CD1c-positive myeloid dendritic cell (primary cell): ENCODE measurements around the gene HHAT.
A peak's percentile ranks its signal among the peaks of the same experiment; 100 is the strongest.
"Not testable (repeated sequence)": the region's sequence is repeated elsewhere in the genome, so short reads cannot be mapped to it uniquely, and the experiment has no call there.

Experiments
- DNase-seq: peaks from one replicate; pipeline ENCODE4 v3.0.0-alpha.2; 2016; ENCODE audit errors: extremely low spot score

Gene HHAT

DNA sequence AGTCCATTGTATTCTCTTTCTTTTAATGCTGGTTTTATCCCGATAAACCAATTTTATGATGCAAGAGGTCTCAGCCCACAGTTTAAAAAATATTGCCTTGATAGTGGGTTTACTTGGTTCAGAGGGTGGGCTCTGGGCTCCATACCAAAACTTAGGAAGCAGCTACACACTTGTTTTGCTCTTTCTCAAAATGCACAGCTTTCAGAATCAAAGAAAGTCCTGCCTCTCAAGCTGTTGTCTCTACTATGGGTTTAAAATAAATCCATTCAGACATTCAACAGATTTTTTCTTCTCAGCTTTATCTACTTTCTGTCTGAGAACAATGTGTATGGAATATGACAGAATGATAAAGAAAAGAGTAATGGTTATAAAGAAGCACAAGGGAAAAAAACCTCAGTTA lies 14.8 kb upstream of the HHAT start:
- no peak for DNase-seq

DNA sequence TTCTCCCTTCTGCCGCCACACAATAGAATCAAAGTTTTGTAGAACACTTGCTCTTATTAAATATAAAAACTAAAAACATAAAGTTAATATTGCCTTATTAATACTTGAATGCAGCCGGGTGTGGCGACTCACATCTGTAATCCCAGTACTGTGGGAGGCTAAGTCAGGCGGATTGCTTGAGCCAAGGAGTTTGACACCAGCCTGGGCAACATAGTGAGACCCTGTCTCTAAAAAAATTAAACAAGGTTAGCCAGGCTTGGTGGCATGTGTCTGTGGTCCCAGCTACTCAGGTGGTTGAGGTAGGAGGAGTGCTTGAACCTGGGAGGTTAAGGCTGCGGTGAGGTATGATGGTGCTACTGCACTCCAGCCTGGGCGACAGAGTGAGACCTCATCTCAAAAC lies 13.2 kb upstream of the HHAT start:
- no peak for DNase-seq

DNA sequence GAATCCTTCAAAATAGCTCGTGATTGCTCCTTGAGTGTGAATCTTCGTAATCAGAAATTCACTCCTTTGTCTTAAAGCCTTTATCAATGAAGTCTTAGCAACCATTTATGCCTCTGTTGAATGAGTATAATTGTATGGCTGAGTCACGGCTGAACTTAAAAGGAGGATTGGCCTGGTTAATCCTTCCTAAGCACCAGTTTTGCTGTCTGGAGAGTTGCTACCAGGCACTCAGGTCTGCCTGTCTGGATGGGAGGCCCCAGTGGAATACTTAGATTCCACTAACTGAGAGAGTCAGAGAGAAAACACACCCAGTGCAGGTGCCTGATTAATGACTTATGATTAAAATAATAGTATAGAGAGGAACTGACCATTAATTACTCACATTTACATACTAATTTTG lies 7.6 kb upstream of the HHAT start:
- no peak for DNase-seq

DNA sequence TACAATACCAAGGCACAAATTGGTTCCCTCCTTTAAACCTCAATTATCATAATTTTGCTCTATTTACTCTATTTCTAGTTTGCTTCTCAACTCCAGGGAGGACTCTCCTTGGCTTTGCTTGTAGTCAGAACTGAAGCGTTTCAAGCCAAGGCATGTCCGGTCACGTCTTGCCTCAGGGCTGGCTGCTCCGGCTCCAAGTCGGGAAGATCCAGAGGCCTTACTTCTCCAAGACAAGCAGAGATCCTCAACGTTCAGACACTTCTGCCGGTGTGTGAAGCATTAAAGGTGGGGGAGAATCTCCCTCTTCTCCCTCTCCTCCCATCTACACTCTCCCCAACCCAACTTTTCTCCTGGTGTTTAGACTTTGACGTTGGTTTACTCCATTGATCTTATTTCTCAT lies 7.2 kb upstream of the HHAT start:
- no peak for DNase-seq

DNA sequence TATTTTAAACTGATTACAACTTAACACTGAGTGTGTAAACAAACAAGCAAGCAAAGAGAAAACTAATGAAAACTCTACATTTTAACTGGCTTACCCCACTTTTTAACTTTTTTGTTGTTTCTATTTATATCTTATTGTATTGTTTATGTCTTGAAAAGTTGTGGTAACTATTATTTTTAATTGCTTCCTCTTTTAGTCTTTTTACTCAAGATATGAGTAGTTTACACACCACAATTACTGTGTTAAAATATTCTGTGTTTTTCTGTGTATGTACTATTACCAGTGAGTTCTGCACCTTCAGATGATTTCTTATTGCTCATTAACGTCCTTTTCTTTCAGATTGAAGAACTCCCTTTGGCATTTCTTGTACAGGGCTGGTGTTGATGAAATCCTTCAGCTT lies 4.7 kb upstream of the HHAT start:
- no peak for DNase-seq

DNA sequence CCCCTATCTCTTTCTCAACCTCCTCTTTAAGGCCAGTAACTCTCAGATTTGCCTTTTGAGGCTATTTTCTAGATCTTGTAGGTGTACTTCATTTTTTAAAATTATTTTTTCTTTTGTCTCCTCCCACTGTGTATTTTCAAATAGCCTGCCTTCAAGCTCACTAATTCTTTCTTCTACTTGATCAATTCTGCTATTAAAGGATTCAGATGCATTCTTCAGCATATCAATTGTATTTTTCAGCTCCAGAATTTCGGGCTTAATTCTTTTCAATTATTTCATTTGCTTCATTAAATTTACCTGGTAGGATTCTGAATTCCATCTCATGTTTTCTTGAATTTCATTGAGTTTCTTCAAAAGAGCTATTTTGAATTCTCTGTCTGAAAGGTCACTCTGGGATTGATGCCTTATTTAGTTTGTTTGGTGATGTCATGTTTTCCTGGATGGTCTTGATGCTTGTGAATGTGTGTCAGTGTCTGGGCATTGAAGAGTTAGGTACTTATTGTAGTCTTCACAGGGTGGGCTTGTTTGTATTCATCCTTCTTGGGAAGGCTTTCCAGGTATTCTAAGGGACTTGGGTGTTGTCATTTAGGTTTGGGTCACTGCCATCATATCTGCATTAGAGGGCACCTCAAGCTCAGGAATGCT lies 3.6 kb upstream of the HHAT start:
- no peak for DNase-seq

DNA sequence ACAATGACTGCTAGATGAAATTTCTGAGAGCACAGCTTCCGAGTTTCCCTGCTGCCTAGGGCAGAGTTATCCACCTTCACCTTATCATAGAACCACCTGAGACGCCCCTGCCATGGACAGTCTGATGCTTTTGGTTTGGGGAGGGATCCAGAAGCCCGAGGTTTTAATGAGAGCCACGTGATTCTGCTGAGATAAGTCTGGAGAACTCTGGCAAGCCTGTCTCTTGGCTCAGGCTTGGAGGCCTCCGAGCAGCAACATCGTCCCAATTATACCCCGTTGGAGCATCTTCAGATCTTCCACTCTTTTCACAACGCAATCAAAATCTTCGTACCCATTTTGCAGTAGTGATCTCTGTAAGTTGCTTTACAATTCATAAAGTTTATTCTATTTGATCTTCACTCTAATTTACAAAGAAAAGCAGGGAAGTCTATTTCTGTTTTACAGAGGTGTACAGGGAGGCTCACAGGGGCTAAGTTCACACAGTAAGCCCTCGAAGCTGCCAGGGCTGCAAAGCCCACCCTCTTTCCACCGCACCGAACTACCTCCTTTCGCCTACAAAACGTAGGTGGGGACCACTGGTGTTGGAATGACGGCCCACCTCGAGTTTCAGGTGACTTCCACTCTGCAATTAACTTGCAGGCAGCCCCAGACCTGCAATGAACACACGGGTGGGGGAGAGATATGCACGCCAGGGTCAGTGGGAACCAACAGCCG lies 513 bp upstream of the HHAT start:
- no peak for DNase-seq

DNA sequence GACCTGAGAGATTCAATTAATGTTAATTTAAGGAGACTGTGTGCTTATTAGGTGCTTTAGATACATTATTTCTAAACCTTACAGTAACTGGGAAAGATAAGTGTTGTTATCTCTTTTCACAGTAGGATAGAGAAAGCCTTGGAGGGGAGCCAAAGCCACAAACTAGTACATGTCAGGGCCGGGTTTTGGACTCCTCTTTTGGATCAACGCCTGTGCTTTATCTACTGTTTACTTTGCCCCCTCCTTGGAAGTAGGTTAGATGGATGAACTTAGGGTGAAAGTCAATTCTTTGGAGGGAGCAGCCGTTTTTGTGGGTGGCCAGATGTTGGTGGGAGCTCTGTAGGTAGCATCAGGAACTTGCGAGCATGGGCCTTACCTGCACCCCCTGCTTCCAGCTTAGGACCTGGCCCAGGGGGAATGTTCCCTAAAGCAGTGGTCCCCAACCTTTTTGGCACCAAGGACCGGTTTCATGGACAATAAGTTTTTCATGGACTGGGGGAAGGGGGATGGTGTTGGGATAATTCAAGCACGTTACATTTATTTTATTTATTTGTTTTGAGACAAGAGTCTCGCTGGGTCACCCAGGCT lies 1.7 kb downstream of the HHAT start:
- DNase-seq = no peak

DNA sequence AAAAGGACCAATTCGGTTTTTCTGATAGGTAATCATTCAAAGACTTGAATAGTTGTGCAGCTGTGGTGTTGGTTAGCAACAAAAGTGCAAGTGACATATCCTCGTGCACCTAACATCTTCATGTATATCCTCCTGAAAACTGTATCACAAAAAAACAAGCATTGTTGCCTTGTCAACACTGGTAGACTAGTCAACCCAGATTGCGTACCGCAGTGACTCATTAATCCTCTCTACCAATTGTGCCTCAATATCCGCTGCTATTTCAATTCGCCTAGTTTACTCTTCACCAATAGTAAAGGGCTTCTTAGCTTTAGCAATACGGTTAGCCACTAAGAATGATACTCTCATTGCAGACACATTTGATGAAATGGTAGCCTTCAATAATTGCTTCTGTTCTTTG lies 3.5 kb downstream of the HHAT start:
- DNase-seq = no peak

DNA sequence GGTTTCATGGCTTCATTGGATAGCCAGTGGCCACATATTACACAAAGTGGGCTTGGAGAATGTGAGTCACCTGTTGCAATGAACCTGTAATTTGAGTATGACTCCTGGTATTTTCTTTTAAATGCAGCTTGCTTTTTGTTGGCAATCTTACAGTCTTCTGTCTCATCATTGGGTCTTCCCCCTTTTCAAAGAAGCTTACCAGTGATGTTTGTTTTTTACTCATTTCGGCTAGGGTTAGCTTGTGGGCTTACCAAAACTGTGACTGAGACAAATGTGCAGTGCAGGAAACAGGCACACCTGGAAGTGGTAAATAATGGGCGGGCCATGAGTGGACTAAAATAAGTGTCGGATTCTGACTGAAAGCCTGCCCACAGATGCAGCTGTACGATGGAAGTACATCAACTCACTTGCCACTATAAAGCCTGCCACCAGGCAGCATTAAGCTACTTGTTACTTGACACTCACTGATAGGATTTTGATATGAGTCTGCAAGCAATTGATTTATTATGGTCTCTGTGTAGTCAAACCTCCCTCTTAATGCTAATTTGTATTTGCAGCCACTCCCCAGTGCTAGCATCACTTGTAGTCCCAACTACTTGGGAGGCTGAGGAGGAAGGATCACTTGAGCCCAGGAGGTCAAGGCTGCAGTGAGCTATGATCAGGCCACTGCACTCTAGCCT lies 4.2 kb downstream of the HHAT start:
- no peak for DNase-seq

DNA sequence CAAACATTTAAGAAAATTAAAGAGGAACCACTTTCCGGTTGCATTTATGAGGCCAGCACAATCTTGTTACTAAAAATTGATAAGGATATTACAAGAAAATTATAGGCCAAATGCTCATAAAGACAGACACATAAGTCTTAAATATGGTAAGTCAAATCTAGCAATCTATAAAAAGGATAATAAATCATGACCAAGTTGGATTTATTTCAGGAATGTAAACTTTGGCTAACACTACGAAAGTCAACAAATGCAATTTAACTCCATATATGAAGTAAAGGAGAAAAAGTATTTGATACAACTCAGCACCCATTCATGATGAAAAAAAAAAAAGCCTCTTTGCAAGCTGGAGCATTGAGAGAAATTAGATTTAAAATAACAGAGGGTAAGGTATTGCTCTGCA lies 6.3 kb downstream of the HHAT start:
- DNase-seq = no peak

DNA sequence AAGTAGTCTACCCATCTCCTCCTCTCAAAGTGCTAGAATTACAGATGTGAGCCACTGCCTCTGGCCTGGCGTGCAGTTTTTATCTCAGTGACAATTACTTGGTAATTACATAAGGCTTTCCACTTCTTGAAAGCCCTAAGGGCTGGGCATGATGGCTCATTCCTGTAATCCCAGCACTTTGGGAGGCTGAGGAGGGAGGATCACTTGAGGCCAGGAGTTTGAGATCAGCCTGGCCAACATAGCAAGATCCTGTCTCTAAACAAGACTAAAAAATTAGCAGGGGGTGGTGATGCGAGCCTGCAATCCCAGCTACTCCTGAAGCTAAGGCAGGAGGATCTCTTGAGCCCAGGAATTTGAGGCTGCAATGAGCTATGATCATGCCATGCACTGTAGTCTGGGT lies 7.7 kb downstream of the HHAT start:
- DNase-seq = no peak

DNA sequence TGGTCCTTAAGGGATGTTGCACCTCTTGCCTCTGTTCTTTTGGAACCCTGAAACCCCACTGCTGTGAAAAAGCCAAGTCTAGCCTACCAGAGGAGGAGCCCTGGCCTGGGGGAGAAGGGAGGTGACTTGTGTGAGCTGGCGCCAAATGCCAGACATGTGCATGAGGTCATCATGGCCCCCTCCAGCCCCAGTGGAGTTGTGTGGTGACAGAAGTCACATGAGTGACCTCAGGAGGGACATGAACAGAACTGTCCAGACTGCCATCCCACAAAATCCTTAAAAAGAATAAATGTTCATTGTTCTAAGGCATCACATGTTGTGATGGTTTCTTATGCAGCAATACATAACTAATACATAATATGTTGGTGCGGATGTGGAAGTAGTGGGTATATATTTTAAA lies 10.8 kb downstream of the HHAT start:
- DNase-seq = no peak

DNA sequence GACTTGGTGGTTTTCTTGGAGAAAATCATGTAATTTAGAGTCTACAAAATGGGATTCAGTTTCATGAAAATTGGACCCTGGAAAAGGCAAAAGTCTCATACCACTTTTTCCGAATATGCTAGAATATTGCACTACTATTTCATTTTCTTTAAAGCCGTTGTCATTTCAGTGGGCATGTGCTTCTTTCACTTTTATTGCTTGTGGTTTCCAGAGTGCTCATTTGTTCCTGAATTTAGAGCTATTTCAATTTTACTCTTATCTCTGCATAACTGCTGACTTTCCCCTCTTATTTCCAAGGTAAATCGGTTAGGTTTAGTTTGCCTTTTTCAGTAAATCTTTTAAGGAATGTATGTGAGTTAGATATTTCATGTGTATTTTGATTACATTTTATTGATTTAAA lies 11.6 kb downstream of the HHAT start:
- no peak for DNase-seq

DNA sequence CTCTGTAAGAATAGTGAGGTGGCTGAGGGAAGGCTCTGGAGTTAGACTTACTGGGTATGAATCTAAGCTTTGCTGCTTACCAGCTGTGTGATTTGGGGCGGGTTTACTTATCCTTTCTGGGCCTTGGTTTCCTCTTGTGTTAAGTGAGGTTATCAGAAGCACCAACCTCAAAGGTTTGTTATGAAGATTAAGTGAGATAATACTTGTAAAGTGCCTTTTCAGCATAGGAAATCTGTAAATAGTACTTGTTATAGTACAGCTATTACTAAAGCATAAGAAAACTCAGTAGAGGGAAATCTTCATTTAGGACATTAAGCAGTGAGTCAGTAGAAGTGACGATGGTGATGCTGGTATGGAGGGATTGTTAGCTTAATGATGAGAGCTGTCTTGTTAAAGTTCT lies 12.1 kb downstream of the HHAT start:
- DNase-seq = no peak

DNA sequence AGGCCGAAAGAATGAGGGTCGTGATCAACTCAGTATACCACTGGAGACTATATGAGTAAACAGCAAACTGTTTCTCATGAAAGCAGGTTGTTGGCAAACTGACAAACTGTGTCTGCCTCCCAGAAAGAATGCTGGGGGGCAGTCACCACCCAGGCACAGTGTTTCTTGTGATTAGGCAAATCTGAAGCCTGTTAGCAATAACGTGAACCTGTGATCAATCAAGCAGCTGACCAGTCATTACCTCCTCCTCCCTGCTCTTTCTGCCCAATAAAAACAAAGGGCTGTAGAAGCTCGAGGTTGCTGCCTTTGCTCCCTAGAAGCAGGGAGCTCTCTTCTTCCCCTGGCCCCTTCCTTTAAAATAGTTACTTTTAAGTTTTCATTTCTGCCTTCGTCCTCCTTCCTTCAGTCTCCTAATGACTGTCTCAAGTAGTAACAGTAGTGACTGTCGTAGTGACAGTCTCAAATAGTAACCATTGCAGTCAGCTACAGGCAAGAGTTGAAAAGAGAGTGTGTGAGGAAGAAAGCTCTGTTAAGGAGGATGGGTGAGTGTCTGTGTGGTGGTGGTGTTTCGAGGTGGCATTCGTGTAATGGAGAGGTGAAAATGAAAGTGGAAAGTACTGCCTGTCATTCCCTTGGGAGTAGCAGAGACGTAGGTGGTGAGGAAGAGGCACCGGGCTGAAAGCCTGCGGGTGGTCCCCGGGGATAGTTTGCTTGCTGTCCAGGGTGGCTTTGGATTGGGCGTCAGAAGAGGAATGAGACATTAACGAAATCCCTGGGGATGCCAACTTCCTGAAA lies 14.5 kb downstream of the HHAT start:
- peak; percentile 3 for DNase-seq

DNA sequence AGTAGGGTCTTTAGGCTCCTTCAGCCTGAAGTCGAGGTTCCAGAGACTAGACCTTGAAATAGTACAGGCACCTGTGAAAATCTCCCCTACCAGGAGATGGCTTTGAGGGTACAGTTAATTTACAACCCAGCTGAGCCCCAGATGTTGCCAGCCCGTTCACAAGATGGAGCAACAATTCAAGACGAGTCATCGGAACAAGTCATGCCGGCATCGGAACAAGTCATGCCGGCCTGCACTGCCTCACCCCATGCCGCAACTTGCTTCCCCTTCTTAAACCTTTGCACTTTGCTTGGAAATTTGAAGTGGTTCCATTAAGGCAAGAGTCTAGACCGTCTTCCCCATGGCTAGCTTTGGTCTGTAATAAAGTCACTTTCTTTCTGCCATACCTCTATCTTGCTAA lies 16.0 kb downstream of the HHAT start:
- no peak for DNase-seq

DNA sequence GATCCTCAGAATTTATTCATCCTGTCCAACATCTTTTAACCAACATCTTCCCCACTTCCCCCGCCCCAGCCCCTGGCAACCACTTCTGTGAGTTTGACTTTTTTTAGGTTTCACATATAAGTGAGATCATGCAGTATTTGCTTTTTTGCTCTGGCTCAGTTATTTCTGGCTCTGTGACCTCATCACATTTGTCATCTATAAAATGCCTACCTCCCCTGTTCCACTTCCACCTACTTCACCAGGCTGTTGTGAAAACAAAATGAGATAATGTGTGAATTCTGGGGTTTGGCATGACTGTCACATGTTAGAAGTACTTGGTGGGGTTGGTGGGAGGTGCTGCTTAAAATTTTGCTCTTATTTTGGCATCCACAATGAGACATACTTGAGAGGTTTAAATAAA lies 18.4 kb downstream of the HHAT start:
- peak; percentile 31 for DNase-seq

DNA sequence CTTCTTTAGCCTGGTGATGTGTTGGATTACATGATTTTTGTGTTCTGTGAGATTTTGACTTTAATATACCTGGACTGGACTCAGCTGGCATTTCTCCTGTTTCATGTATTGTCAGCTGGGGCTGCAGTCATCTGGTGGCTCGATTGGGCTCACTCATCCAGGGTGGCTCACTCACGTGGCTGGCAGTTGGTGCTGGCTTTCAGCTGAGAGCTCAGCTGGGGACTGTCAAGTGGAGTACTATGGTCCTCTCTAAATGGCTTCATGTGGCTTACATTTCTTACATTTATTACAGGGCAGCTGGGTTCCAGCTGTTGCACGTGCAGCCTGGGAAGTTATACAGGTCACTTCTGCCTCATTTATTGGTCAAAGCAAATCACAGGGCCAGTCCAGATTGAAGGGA lies 22.8 kb downstream of the HHAT start:
- no peak for DNase-seq

DNA sequence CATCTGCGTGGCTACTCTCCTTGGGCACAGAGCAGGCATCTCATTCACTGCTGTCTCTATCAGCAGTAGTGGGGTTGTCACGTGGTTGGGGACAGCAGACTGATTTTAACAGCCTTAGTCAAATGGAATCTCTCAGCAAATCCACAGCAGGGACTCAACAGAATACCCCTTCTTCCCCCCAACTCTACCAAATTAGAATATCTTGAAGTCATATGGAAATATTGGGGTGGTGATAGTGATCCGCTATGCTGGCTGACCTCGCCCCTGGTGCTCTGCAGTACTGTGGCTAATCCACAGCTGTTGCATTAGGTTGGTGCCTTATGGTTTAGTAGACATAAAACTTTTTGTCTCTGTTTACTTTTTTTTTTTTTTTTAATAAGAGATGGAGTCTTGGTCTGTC lies 23.9 kb downstream of the HHAT start:
- DNase-seq = no peak

DNA sequence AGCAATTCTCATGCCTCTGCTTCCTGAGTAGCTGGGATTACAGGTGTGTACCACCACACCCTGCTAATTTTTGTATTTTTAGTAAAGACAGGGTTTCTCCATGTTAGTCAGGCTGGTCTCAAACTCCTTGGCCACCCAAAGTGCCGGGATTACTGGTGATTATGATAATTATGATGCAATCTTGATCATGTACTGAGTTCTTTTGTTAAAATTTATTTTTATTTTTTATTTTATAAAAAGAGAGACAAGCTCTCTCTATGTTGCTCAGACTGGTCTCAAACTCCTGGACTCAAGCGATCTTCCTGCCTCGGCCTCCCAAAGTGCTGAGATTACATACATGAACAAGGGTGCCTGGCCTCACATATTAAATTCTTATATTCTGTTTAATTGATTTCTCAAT lies 25.6 kb downstream of the HHAT start:
- not testable (repeated sequence) for DNase-seq

DNA sequence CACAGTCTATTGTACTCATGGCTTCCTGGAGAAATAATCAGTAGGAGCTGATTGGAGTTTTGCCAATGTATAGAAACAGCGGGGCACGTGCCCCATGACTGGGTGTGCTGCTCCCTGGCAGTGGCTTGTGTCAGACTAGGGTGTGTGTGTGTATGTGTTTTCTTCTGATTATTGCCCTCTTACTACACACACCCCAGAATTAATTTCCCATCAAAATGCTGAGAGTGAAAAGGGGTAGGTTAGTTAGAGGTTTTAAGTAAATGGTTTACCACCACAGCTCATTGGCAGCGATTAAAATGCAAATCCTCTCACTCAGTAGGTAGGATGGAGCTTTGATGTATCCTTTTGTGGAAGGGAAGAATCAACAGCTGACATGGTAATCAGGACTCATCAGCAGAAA lies 29.9 kb downstream of the HHAT start:
- no peak for DNase-seq
